Right renal cortex interstitium (tissue), 3 donors: ENCODE measurements around the gene LYPD6. TPM values are rescaled to one million over a fixed set of nuclear protein-coding genes. Genes with fewer than 3 reads are reported as not detected.

Experiments used
- DNase-seq, 3 donors: peaks; one replicate each; pipeline ENCODE4 v3.0.0-alpha.2; 2013; ENCODE audit warnings: low read depth in 3 of 3, low spot score in 2 of 3
- polyA plus RNA-seq, 3 donors: library from polyadenylated mRNA; unstranded; fragments of 120-200 nt; gene quantifications; one replicate each; pipeline ENCODE4 v1.2.1, GENCODE V29; 2013; ENCODE audit not compliant: insufficient read length in 3 of 3

Gene LYPD6
- polyA plus RNA-seq, 3 donors = 18.1 to 21.0 (median 18.2) TPM

DNA sequence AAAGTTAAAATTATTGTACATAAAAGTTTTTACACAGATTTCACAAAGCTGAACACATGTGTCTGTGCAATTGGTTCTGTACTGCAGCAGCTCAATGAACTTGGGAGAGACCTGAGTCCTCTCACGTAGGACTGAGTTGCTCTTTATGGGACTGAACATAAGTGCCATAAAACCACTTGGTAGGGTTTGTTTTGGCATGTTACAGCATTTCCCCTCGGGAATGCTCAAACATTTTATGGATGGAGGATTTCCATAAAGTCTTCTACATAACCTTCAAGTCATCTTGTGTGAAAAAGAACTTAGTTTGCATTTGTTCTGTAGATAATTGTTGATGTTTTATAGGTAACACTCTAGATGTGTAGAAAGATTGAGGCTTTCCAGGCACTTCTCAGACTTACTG lies 15.9 kb downstream of the LYPD6 start:
- DNase-seq = no peak

GRCh38 chr2:149348291-149348690 lies 17.9 kb downstream of the LYPD6 start:
- no peak for DNase-seq

DNA sequence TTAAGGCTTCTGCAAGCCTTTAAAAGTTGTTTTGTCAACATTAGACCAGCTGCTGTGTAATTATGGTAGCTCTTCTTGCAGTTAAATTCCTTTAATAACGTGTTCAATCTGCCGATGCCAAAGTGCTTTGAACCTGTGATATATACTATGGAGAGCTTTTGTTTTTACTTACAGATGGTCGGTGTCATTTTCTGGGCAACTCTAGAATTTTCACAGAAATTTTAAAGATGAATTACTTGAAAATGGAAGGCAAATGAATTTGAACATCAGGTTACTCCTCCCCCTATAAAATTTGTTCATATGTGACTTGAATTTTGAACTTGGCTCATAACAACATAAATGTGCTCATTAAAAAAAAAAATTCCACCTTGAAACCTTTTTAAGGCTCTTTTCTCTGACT lies 23.0 kb downstream of the LYPD6 start:
- no peak for DNase-seq

- no peak for DNase-seq
Observed at GRCh38 chr2:149355716-149356422, 25.5 kb downstream of the LYPD6 start.

DNA sequence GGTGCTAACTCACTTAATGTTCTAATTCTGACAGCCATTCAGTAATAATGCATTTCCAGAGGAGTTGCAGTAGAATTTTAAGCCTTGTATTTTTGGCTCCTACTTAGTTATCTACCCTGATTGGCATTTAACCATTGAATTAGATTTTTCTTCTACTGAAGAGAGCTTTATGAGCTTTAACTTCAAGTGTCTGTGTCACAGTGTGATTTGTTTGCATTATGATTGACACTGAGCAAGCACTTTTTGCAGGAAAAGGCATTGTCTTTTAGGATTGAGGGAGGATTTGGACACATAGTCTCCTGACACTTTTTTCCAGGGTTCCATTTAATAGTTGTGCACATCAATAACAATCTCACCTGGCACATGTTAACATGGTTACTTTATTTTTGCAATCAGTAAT lies 26.7 kb downstream of the LYPD6 start:
- DNase-seq = no peak

GRCh38 chr2:149360106-149360505 lies 29.7 kb downstream of the LYPD6 start:
- no peak for DNase-seq

GRCh38 chr2:149363958-149364357 lies 33.6 kb downstream of the LYPD6 start:
- DNase-seq = no peak

GRCh38 chr2:149364839-149365238 lies 34.5 kb downstream of the LYPD6 start:
- no peak for DNase-seq

DNA sequence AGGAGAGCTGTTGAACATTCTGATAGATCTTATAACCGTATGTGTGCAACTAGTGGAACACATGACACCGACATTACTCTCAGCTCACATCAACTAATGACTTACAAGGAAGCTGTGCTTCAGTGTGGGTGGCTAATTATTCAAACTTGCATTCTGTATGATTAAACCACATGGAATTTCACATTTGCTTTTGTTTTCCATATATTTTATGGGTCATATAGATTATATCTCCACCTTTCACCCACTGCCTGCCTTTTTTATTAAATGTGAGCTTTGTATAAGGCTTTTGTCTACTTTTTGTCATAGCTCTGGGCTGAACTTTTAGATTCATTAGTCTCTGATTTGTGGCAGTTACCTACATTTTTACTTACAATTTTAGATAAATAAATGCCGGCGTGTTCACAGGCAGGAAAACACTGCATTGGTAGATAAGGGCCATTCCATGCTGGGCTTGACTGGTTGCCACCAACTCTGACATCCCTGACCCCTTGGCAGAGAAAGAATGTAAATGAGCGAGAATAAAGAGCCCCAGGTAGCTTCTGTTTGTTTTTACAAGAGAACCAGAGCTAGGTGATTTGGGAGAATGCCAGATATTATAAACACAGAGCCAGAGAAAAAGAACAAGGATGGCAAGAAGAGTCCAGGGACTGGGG lies 35.7 kb downstream of the LYPD6 start:
- peak in 1 of 3 donors; percentile 15 for DNase-seq

DNA sequence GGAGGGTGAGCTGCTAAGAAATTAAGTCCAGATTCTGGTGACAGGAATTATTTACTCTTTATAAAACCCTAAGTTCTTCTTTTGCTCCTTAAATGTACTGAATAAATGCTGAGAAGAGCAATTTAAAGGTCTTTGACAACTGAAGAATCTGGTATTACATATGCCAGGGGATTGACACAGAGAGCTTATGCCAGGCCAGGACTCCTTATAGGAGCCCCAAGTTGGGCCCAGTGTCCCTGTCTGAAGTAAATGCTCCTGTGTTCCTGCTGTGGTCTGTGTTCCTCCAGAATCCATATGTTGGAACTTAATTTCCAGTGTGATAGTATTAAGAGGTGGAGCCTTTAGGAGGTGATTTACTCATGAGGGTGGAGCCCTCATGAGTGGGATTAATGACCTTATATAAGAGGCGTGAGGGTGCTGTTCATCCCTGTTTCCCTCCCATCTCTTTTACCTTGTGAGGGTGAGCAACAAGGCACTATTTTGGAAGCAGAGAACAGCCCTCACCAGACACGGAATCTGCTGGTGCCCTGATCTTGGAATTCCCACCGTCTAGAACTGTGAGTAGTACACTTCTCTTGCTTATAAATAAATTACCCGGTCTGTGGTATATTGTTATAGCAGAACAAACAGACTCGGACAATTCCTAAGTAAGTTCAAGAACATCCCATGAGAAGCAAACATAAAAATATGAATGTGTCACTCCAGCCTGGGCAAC lies 39.8 kb downstream of the LYPD6 start:
- DNase-seq = no peak

- DNase-seq = no peak
Observed at GRCh38 chr2:149371476-149371875, 41.1 kb downstream of the LYPD6 start.

DNA sequence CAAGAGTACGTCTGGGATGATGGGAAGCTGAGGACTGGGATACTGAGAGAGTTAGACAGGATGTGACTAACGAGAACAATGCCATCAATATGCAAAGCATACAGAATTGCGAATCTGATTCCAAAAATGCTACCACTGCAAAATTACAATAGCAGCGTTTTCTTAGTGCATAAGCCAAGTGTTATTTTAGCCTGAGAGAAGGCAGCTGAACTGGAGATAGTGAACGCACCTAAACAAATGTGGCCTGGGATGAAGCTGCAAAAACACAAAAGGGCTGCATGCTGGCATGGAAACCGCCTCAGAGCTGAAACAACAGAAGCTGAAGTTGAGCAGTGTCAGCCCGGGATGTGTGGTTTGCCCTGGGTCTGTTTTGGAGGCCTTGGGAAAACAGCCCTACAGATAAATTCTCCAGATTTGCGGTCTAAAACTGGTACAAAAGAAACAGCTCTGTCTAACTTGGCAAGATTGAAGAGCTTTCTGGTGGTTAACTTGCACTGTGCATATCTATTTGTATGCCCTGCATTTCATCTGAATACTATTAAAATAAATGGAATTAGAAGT lies 45.5 kb downstream of the LYPD6 start:
- DNase-seq = no peak

GRCh38 chr2:149380205-149380604 lies 49.8 kb downstream of the LYPD6 start:
- no peak for DNase-seq

DNA sequence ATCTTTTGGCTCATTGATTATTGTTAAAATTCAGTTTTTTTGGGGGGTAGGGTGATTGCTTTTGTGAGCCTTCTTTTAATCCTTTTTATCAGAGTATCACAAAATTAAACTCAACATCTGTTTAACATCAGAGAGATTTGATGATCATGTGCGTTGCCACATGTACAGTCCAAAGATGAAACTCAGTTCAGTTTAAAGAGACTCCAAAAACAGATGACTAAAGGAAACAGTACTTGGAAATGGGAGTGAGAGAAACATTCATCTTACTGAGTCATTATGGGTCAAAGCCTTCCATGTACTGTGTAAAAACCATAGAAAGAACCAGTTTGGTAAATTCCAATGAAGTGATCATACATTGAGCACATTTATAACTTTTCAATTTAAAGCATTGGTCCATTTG lies 53.0 kb downstream of the LYPD6 start:
- DNase-seq = no peak

- no peak for DNase-seq
Observed at GRCh38 chr2:149385350-149385749, 55.0 kb downstream of the LYPD6 start.

DNA sequence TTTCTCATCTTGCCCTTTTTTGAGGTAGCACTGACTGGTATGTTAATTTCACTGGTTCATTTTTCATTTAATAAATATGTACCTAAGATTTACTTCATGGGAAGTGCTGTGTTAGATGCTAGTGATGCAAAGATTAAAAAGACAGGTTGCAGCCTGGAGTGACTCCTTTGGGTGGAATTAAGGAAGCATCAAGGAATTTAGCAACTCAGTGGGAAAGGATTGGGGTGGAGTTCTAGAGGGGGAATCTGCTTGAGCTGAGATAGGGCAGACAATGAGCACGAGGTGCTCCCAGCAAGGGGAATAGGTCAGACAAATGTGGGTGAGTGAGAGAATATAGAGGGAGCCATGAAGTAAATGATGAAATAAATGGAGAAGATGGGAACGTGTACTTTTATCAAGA lies 57.0 kb downstream of the LYPD6 start:
- no peak for DNase-seq

- DNase-seq = no peak
Observed at GRCh38 chr2:149388120-149388816, 57.9 kb downstream of the LYPD6 start.

DNA sequence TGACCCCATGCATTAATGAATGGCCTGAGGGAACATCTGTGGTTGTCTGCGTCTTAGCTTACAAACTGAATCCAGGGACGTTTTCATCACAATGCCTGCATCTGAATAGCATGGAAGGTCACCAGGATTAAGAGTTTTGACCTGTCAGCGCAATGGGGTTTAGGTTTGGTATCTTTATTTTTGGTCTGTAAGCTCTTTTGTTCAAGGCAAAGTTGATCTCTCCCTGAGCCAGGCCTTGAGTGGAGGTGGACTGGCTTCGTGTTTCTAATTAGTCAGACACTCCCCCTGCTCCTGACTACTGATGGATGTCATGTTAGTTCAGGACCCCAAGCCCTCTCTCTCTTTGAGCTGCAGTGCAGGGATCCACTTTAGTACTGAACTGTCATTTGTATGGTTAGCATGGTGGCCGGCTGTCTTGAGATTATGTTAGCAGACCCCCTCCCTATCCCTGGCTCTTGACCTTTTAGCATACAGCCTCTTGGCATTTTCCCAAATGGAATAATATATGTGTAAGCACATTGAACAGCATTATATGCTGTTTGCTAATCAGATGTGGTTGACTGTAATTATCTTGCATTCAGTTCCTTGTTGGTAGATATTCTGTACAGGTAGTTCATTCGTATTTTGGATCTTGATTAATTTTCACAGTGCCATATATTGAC lies 59.2 kb downstream of the LYPD6 start:
- no peak for DNase-seq

GRCh38 chr2:149393614-149394013 lies 63.2 kb downstream of the LYPD6 start:
- DNase-seq = no peak

GRCh38 chr2:149394864-149395263 lies 64.5 kb downstream of the LYPD6 start:
- no peak for DNase-seq
